Osteoblast (primary cell): ENCODE data around the gene PSMD10. TPM values are rescaled to one million over a fixed set of nuclear protein-coding genes. Genes with fewer than 3 reads are reported as not detected.

ENCODE experiments used
- DNase-seq: peaks from one replicate; pipeline ENCODE4 v3.0.0; 2011; ENCODE audit warnings: low spot score, mixed read lengths; ENCODE audit not compliant: insufficient read length; ENCODE audit errors: missing footprints
- H2AFZ ChIP-seq: 2 replicates; pipeline ENCODE4 v1.6.0; 2011; ENCODE audit warnings: mild to moderate bottlenecking, low read length
- H3K27ac ChIP-seq: 2 replicates; pipeline ENCODE4 v1.5.1; 2011; ENCODE audit warnings: mild to moderate bottlenecking, low read depth, low read length, moderate library complexity
- H3K27me3 ChIP-seq: 2 replicates; pipeline ENCODE4 v1.6.0; 2012; ENCODE audit warnings: mild to moderate bottlenecking, control low read depth, inconsistent platforms, low read length, moderate library complexity; ENCODE audit not compliant: insufficient read depth
- H3K36me3 ChIP-seq: 2 replicates; pipeline ENCODE4 v1.5.1; 2011; ENCODE audit warnings: mild to moderate bottlenecking, low read length, control low read depth, moderate library complexity; ENCODE audit not compliant: insufficient read depth
- H3K4me1 ChIP-seq: 2 replicates; pipeline ENCODE4 v1.5.1; 2011; ENCODE audit warnings: mild to moderate bottlenecking, low read length, control low read depth, moderate library complexity; ENCODE audit not compliant: insufficient read depth
- H3K4me2 ChIP-seq: 2 replicates; pipeline ENCODE4 v1.6.0; 2011; ENCODE audit warnings: mild to moderate bottlenecking, low read length; ENCODE audit not compliant: insufficient read depth
- H3K4me3 ChIP-seq: fragments of 200-600 bp; sonication (generic); 3 replicates; pipeline ENCODE4 v1.5.1; 2012; ENCODE audit warnings: mild to moderate bottlenecking, low read length, inconsistent platforms; ENCODE audit not compliant: insufficient read depth
- H3K79me2 ChIP-seq: 2 replicates; pipeline ENCODE4 v1.6.0; 2012; ENCODE audit warnings: mild to moderate bottlenecking, low read length, control low read depth, inconsistent platforms; ENCODE audit not compliant: insufficient read depth
- H3K9me3 ChIP-seq: 2 replicates; pipeline ENCODE4 v1.5.1; 2011; ENCODE audit warnings: low read depth, low read length, control low read depth
- H4K20me1 ChIP-seq: 2 replicates; pipeline ENCODE4 v1.6.0; 2012; ENCODE audit warnings: mild to moderate bottlenecking, low read length, control low read depth; ENCODE audit not compliant: insufficient read depth
- CTCF ChIP-seq: IDR thresholded peaks from 2 replicates; pipeline ENCODE4 v1.5.1; 2011; ENCODE audit warnings: mild to moderate bottlenecking, low read depth, low read length, moderate library complexity; ENCODE audit errors: extremely low read depth
- total RNA-seq: library from RNA; depleted of rRNA; stranded (reverse); fragments of >200 nt; gene quantifications from 2 replicates; pipeline ENCODE4 v1.2.3, GENCODE V29; 2012

Gene PSMD10
- total RNA-seq, 1 donor: 60.8 TPM

- no peak for TF ChIP-seq CTCF
- no peak for DNase-seq
- H4K20me1 ChIP-seq: no peaks in the 10 kb centered on the region
- no peaks in the 10 kb centered on the region for H3K4me1 ChIP-seq
- no peaks in the 10 kb centered on the region for H3K9me3 ChIP-seq
- no peaks in the 10 kb centered on the region for H3K79me2 ChIP-seq
- peaks cover 45% of the 10 kb centered on the region for H3K27me3 ChIP-seq
- H3K27ac ChIP-seq: no peak within 1 kb of the TSS
- H2AFZ ChIP-seq: no peak within 1 kb of the TSS
- H3K4me3 ChIP-seq: no peak within 1 kb of the TSS
- H3K4me2 ChIP-seq: no peak within 1 kb of the TSS
- H3K36me3 ChIP-seq: no peaks in the 10 kb centered on the region
Observed at GRCh38 chrX:108044554-108045256, 46.6 kb downstream of the PSMD10 start, which contains the start of gene VSIG1. Gene VSIG1, plus strand, starts transcription at chrX:108045065. Its CDS starts 66 bp downstream, at chrX:108045131.

- peak; percentile 31 for DNase-seq
Observed at GRCh38 chrX:108036298-108036973, 54.9 kb downstream of the PSMD10 start.

GRCh38 chrX:108034725-108035124 lies 56.6 kb downstream of the PSMD10 start:
- Histone ChIP-seq H3K79me2 (no peaks in the 10 kb centered on the region), H3K36me3 (no peaks in the 10 kb centered on the region), H2AFZ (no peak overlapping the region), H4K20me1 (no peaks in the 10 kb centered on the region), H3K4me2 (no peak overlapping the region), H3K27ac (no peak overlapping the region), H3K4me1 (no peaks in the 10 kb centered on the region), H3K9me3 (no peaks in the 10 kb centered on the region), H3K27me3 (peaks cover 21% of the 10 kb centered on the region), H3K4me3 (no peak overlapping the region)
- TF ChIP-seq CTCF: no peak
- peak; percentile 64 for DNase-seq

More at GRCh38 chrX:108036298-108036973, 54.9 kb downstream of the PSMD10 start:
- no peak overlapping the region for H2AFZ ChIP-seq
- no peak for TF ChIP-seq CTCF
- H3K27me3 ChIP-seq: peaks cover 21% of the 10 kb centered on the region
- H3K4me2 ChIP-seq: no peak overlapping the region
- H3K4me3 ChIP-seq: no peak overlapping the region
- no peaks in the 10 kb centered on the region for H3K36me3 ChIP-seq
- H3K27ac ChIP-seq: no peak overlapping the region
- H3K4me1 ChIP-seq: no peaks in the 10 kb centered on the region
- H4K20me1 ChIP-seq: no peaks in the 10 kb centered on the region
- H3K9me3 ChIP-seq: no peaks in the 10 kb centered on the region
- H3K79me2 ChIP-seq: no peaks in the 10 kb centered on the region

Other genes with a start within 250 kb of the PSMD10 start
- not detected in 2 replicates for gene TEX13B, start 109.2 kb downstream of the PSMD10 start, total RNA-seq
- not detected in 2 replicates for gene VSIG1, start 46.5 kb downstream of the PSMD10 start, total RNA-seq
- 6.9 and 9.1 TPM in 2 replicates for gene ATG4A, start 236 bp upstream of the PSMD10 start, total RNA-seq